ENCODE data around the gene TSBP1.

DNA sequence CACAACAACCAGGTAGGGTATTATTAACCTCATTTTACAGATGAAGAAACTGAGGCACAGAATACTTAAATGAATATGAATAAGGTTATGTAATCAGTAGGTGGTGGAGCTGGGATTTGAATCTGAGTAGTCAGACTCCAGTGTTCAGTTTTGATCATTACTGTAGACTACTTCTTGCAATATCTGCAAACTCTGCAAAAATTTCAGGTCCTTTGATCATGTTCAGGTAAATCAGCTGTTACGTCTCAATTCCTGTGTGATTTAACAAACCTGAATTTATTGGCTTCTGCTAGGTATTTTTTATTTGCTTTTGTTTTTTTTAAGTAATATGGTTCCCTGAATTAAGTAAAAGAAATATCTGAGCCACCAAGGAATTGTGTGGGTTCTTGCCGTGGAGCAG is 77.1 kb downstream of the TSBP1 start:
- no peak for TF ChIP-seq NRF1 (conservative IDR thresholded peaks at IDR 0.05 in 1 of 2, IDR thresholded peaks at IDR 0.05 in 1 of 2)
- TF ChIP-seq MYBL2 (IDR thresholded peaks at IDR 0.05; ENCODE audit: low read depth), result no peak
- TF ChIP-seq MYBL2 (CRISPR knock-in tag; IDR thresholded peaks at IDR 0.05; ENCODE audit: borderline replicate concordance), result no peak
- no peak for TF ChIP-seq SAP30 (IDR thresholded peaks at IDR 0.05; ENCODE audit: borderline replicate concordance, insufficient read depth, low read depth, low read length, poor library complexity, severe bottlenecking)
- no peak for TF ChIP-seq ZNF146 (CRISPR knock-in tag; IDR thresholded peaks at IDR 0.05; ENCODE audit: unreplicated experiment)
- no peak for TF ChIP-seq NFIC (IDR thresholded peaks at IDR 0.05)
- TF ChIP-seq, protein P1, sequence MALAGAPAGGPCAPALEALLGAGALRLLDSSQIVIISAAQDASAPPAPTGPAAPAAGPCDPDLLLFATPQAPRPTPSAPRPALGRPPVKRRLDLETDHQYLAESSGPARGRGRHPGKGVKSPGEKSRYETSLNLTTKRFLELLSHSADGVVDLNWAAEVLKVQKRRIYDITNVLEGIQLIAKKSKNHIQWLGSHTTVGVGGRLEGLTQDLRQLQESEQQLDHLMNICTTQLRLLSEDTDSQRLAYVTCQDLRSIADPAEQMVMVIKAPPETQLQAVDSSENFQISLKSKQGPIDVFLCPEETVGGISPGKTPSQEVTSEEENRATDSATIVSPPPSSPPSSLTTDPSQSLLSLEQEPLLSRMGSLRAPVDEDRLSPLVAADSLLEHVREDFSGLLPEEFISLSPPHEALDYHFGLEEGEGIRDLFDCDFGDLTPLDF (CRISPR knock-in tag; IDR thresholded peaks at IDR 0.05), result no peak

Data from K562 (cell line).